ENCODE data around the gene FOXD1. TPM values are rescaled to one million over a fixed set of nuclear protein-coding genes. Genes with fewer than 3 reads are reported as not detected.

Gene FOXD1
- total RNA-seq, 1 experiment from 2014 or later: 2.8 TPM

GRCh38 chr5:73437101-73437776, 11.3 kb downstream of the FOXD1 start:
- CTCF ChIA-PET: interaction anchor here (1.3 kb wide), 1 partner anchor 44 kb away, joined by 5 read pairs; no protein-coding TSS in a partner anchor
- Histone ChIP-seq H3K4me1 (peaks cover 8% of the 10 kb centered on the region; the same call in 1 of the 2 replicates), H3K4me3 (ENCODE audit: low read depth, low read length) (peak overlapping the region; percentile 48), H3K36me3 (ENCODE audit: control insufficient read depth, insufficient read depth, low read length) (no peaks in the 10 kb centered on the region), H3K27me3 (replicated peaks; ENCODE audit: control insufficient read depth, insufficient read depth, low read length) (no peaks in the 10 kb centered on the region), H3K9me3 (no peaks in the 10 kb centered on the region)
- Mint-ChIP-seq H3K9me3 (ENCODE audit: unreplicated experiment) (no peaks in the 10 kb centered on the region), H3K27me3 (ENCODE audit: insufficient read depth, unreplicated experiment) (peaks cover 6% of the 10 kb centered on the region), H3K4me3 (ENCODE audit: unreplicated experiment) (peak overlapping the region; percentile 68), H3K36me3 (ENCODE audit: insufficient read depth, unreplicated experiment) (no peaks in the 10 kb centered on the region), H3K4me1 (ENCODE audit: low read depth, unreplicated experiment) (no peaks in the 10 kb centered on the region), H3K27ac (ENCODE audit: unreplicated experiment) (peak overlapping the region; percentile 46)
- TF ChIP-seq, protein P1, sequence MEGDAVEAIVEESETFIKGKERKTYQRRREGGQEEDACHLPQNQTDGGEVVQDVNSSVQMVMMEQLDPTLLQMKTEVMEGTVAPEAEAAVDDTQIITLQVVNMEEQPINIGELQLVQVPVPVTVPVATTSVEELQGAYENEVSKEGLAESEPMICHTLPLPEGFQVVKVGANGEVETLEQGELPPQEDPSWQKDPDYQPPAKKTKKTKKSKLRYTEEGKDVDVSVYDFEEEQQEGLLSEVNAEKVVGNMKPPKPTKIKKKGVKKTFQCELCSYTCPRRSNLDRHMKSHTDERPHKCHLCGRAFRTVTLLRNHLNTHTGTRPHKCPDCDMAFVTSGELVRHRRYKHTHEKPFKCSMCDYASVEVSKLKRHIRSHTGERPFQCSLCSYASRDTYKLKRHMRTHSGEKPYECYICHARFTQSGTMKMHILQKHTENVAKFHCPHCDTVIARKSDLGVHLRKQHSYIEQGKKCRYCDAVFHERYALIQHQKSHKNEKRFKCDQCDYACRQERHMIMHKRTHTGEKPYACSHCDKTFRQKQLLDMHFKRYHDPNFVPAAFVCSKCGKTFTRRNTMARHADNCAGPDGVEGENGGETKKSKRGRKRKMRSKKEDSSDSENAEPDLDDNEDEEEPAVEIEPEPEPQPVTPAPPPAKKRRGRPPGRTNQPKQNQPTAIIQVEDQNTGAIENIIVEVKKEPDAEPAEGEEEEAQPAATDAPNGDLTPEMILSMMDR (IDR thresholded peaks at IDR 0.05; ENCODE audit: insufficient read depth in 1 of 2, low read depth in 1 of 2, low read length in 1 of 2, severe bottlenecking in 1 of 2, unreplicated experiment in 1 of 2): peak; percentile 52 to 56
- intact Hi-C loops (cut with micrococcal nuclease; ENCODE audit: unreplicated experiment): no loop called here
- BruUV-seq (replicated peaks): no TSS peak
- DNase-seq: peak; percentile 71 to 78
- POLR2A ChIA-PET: no interaction called here

GRCh38 chr5:73436535-73437100, 12.0 kb downstream of the FOXD1 start:
- Mint-ChIP-seq H3K9me3 (ENCODE audit: unreplicated experiment) (no peaks in the 10 kb centered on the region), H3K27ac (ENCODE audit: unreplicated experiment) (peak overlapping the region; percentile 46), H3K27me3 (ENCODE audit: insufficient read depth, unreplicated experiment) (peaks cover 2% of the 10 kb centered on the region), H3K4me3 (ENCODE audit: unreplicated experiment) (peak overlapping the region; percentile 68), H3K4me1 (ENCODE audit: low read depth, unreplicated experiment) (no peaks in the 10 kb centered on the region), H3K36me3 (ENCODE audit: insufficient read depth, unreplicated experiment) (no peaks in the 10 kb centered on the region)
- Histone ChIP-seq H3K27me3 (replicated peaks; ENCODE audit: control insufficient read depth, insufficient read depth, low read length) (no peaks in the 10 kb centered on the region), H3K9me3 (no peaks in the 10 kb centered on the region), H3K4me1 (peaks cover 8% of the 10 kb centered on the region; the same call in 1 of the 2 replicates), H3K36me3 (ENCODE audit: control insufficient read depth, insufficient read depth, low read length) (no peaks in the 10 kb centered on the region), H3K4me3 (ENCODE audit: low read depth, low read length) (no peak overlapping the region)
- no TSS peak for BruUV-seq (replicated peaks)
- intact Hi-C loops (cut with micrococcal nuclease; ENCODE audit: unreplicated experiment): no loop called here
- no peak for DNase-seq
- TF ChIP-seq, protein P1 (IDR thresholded peaks at IDR 0.05; ENCODE audit: insufficient read depth in 1 of 2, low read depth in 1 of 2, low read length in 1 of 2, severe bottlenecking in 1 of 2, unreplicated experiment in 1 of 2): no peak
- POLR2A ChIA-PET: no interaction called here
- CTCF ChIA-PET: no interaction called here

DNA sequence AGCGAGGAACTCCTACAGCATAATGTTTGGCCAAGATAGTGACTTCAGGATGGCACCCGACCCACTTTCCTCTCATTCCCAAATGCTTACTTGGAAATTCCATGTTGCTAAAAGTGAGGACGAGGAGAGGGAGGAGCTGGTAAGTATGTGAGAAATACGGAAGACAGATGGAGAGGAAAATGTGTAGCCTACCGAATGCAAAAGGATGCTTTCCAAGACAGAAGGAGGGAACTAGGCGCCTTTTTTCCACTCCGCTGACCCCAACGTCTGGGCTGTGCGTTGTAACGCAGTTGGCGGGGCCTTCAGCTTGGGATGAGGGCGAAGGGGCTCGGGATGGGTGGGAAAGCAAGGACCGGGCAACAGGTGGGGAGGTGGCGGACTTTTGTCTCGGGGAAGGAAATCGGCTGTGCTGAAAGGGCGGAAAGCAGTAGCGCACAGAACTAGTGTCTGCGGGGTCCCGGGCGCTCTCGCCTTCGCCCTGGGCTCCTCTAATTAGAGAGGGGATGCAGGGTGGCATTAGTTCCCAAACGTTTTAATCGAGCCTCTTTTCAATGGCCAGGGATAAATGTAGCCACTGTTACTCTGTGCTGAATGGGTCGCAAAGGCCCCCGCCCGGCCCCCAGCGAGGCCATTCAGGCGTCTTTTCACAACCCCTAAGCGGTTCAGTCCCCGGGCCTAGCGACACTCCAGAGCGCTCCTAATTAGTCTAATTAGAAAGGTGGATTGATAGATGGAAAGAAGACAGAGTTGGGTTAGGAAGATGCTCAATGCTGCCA, 12.6 kb downstream of the FOXD1 start:
- Histone ChIP-seq H3K4me1 (peaks cover 8% of the 10 kb centered on the region; the same call in 1 of the 2 replicates), H3K4me3 (ENCODE audit: low read depth, low read length) (no peak overlapping the region), H3K9me3 (no peaks in the 10 kb centered on the region), H3K27me3 (replicated peaks; ENCODE audit: control insufficient read depth, insufficient read depth, low read length) (no peaks in the 10 kb centered on the region), H3K36me3 (ENCODE audit: control insufficient read depth, insufficient read depth, low read length) (no peaks in the 10 kb centered on the region)
- Mint-ChIP-seq H3K9me3 (ENCODE audit: unreplicated experiment) (no peaks in the 10 kb centered on the region), H3K27me3 (ENCODE audit: insufficient read depth, unreplicated experiment) (peaks cover under 1% of the 10 kb centered on the region), H3K36me3 (ENCODE audit: insufficient read depth, unreplicated experiment) (no peaks in the 10 kb centered on the region), H3K4me1 (ENCODE audit: low read depth, unreplicated experiment) (no peaks in the 10 kb centered on the region), H3K27ac (ENCODE audit: unreplicated experiment) (no peak overlapping the region), H3K4me3 (ENCODE audit: unreplicated experiment) (peak overlapping the region; percentile 45)
- ChIA-PET POLR2A (no interaction called here), CTCF (no interaction called here)
- TF ChIP-seq, protein P1 (IDR thresholded peaks at IDR 0.05; ENCODE audit: insufficient read depth in 1 of 2, low read depth in 1 of 2, low read length in 1 of 2, severe bottlenecking in 1 of 2, unreplicated experiment in 1 of 2): no peak
- BruUV-seq (replicated peaks): no TSS peak
- intact Hi-C loops (cut with micrococcal nuclease; ENCODE audit: unreplicated experiment): no loop called here
- no peak for DNase-seq
